ENCODE data around the gene ARHGEF37. TPM values are rescaled to one million over a fixed set of nuclear protein-coding genes. Genes with fewer than 3 reads are reported as not detected.
"Not testable (repeated sequence)": the region's sequence is repeated elsewhere in the genome, so short reads cannot be mapped to it uniquely, and the experiment has no call there.

Gene ARHGEF37
- total RNA-seq, 1 donor from 2014 or later: 16.1 TPM

GRCh38 chr5:149645725-149646124, 64.4 kb downstream of the ARHGEF37 start:
- no peak for DNase-seq (ENCODE audit: low read depth in 2 of 2)

- no peak for DNase-seq (ENCODE audit: low read depth in 2 of 2)
These were observed 65.3 kb downstream of the ARHGEF37 start for GRCh38 chr5:149646564-149646963.

GRCh38 chr5:149647334-149647733, 66.0 kb downstream of the ARHGEF37 start:
- no peak for DNase-seq (ENCODE audit: low read depth in 2 of 2)

GRCh38 chr5:149648464-149649393, 67.4 kb downstream of the ARHGEF37 start:
- not testable (repeated sequence) for DNase-seq (ENCODE audit: low read depth in 2 of 2)

- DNase-seq (ENCODE audit: low read depth in 2 of 2): not testable (repeated sequence)
These were observed 68.4 kb downstream of the ARHGEF37 start for GRCh38 chr5:149649730-149650129.

- DNase-seq (ENCODE audit: low read depth in 2 of 2): no peak
These were observed 70.4 kb downstream of the ARHGEF37 start for GRCh38 chr5:149651686-149652085.

GRCh38 chr5:149652697-149653096, 71.4 kb downstream of the ARHGEF37 start:
- DNase-seq (ENCODE audit: low read depth in 2 of 2): no peak

- no peak for DNase-seq (ENCODE audit: low read depth in 2 of 2)
These were observed 72.9 kb downstream of the ARHGEF37 start for GRCh38 chr5:149654231-149654630.

GRCh38 chr5:149654883-149655505, 73.7 kb downstream of the ARHGEF37 start:
- DNase-seq (ENCODE audit: low read depth in 2 of 2): no peak

- DNase-seq (ENCODE audit: low read depth in 2 of 2): peak in 1 of 2 donors; percentile 47
These were observed 75.4 kb downstream of the ARHGEF37 start for GRCh38 chr5:149656576-149657182.

GRCh38 chr5:149657324-149657723, 76.0 kb downstream of the ARHGEF37 start:
- DNase-seq (ENCODE audit: low read depth in 2 of 2): no peak

GRCh38 chr5:149658299-149658698, 77.0 kb downstream of the ARHGEF37 start:
- no peak for DNase-seq (ENCODE audit: low read depth in 2 of 2)

- DNase-seq (ENCODE audit: low read depth in 2 of 2): peak in 1 of 2 donors; percentile 30
These were observed 82.8 kb downstream of the ARHGEF37 start for GRCh38 chr5:149664083-149664482.

- DNase-seq (ENCODE audit: low read depth in 2 of 2): no peak
These were observed 83.5 kb downstream of the ARHGEF37 start for GRCh38 chr5:149664666-149665415.

- DNase-seq (ENCODE audit: low read depth in 2 of 2): no peak
These were observed 84.3 kb downstream of the ARHGEF37 start for GRCh38 chr5:149665416-149666175.

- DNase-seq (ENCODE audit: low read depth in 2 of 2): peak in 1 of 2 donors; percentile 40
These were observed 85.0 kb downstream of the ARHGEF37 start for GRCh38 chr5:149666212-149666852.

- peak; percentile 32 to 74 for DNase-seq (ENCODE audit: low read depth in 2 of 2)
These were observed 86.0 kb downstream of the ARHGEF37 start for GRCh38 chr5:149667084-149667828.

- no peak for DNase-seq (ENCODE audit: low read depth in 2 of 2)
These were observed 86.6 kb downstream of the ARHGEF37 start for GRCh38 chr5:149667829-149668330.

GRCh38 chr5:149669273-149669672, 88.0 kb downstream of the ARHGEF37 start:
- DNase-seq (ENCODE audit: low read depth in 2 of 2): not testable (repeated sequence)

Data from lung microvascular endothelial cell (primary cell).